ENCODE data around the gene PGC. TPM values are rescaled to one million over a fixed set of nuclear protein-coding genes. Genes with fewer than 3 reads are reported as not detected.

The PGC gene
- total and polyA plus RNA-seq, 9 of the 15 experiments (the other 6 are each of a cell fraction or from before 2014, with no cell fraction given), result 0.17 to 0.40 TPM; not detected in 7

GRCh38 chr6:41779788-41780550 is 32.8 kb upstream of the PGC start, which contains the start of gene FRS3 (continued):
- TF ChIP-seq TRIM25 (IDR thresholded peaks at IDR 0.05; ENCODE audit: borderline replicate concordance) (0 out of 2 replicates have a peak, but pooled peaks have one; percentile 65), ZEB2 (IDR thresholded peaks at IDR 0.05) (peak; percentile 45; the same call in 1 of the 2 replicates), THAP12 (CRISPR knock-in tag; IDR thresholded peaks at IDR 0.05) (peak; percentile 99), HMG20A (CRISPR knock-in tag; conservative IDR thresholded peaks at IDR 0.05) (no peak), LARP7 (IDR thresholded peaks at IDR 0.05) (peak; percentile 61; the same call in 1 of the 2 replicates), FOSL1 (tag; conservative IDR thresholded peaks at IDR 0.05) (peak; percentile 54; the same call in 1 of the 2 replicates), ZNF79 (CRISPR knock-in tag; IDR thresholded peaks at IDR 0.05; ENCODE audit: low read depth) (no peak), ZNF584 (CRISPR knock-in tag; IDR thresholded peaks at IDR 0.05; ENCODE audit: low read depth) (no peak), ZNF324 (CRISPR knock-in tag; IDR thresholded peaks at IDR 0.05) (peak; percentile 34; the same call in 1 of the 2 replicates), ATF7 (IDR thresholded peaks at IDR 0.05) (peak; percentile 63; the same call in 1 of the 2 replicates), NKRF (IDR thresholded peaks at IDR 0.05; ENCODE audit: borderline replicate concordance) (peak; percentile 71), YY1 (IDR thresholded peaks at IDR 0.05; ENCODE audit: borderline replicate concordance in 1 of 3, control insufficient read depth in 1 of 3, extremely low read depth in 1 of 3, insufficient read depth in 3 of 3, insufficient read length in 1 of 3, insufficient replicate concordance in 2 of 3, low read depth in 1 of 3, low read length in 2 of 3) (peak in 2 of 3 experiments; percentile 5 to 66), ZC3H8 (IDR thresholded peaks at IDR 0.05) (no peak), TEAD1 (CRISPR knock-in tag; IDR thresholded peaks at IDR 0.05) (peak; percentile 1 to 84; a peak in 1 of 4 replicates), ZBTB49 (CRISPR knock-in tag; IDR thresholded peaks at IDR 0.05; ENCODE audit: borderline replicate concordance) (0 out of 2 replicates have a peak, but pooled peaks have one; percentile 57), HMGN3 (IDR thresholded peaks at IDR 0.05; ENCODE audit: borderline replicate concordance, extremely low read depth, insufficient read length, low read depth, low read length) (peak; percentile 89), CEBPG (CRISPR knock-in tag; IDR thresholded peaks at IDR 0.05) (no peak), CEBPG (tag; conservative IDR thresholded peaks at IDR 0.05 in 1 of 2, IDR thresholded peaks at IDR 0.05 in 1 of 2) (no peak)
